NB4 (cell line): ENCODE data around the gene RNU6-1.
A peak's percentile ranks its signal among the peaks of the same experiment; 100 is the strongest.

Experiments used
- CTCF ChIP-seq: IDR thresholded peaks from one replicate; pipeline ENCODE4 v1.5.1; 2012; ENCODE audit warnings: low read depth, low read length
- MYC ChIP-seq: IDR thresholded peaks from 2 replicates; pipeline ENCODE4 v1.6.1; 2011; ENCODE audit warnings: low read depth, low read length
- POLR2A ChIP-seq: IDR thresholded peaks from 2 replicates; pipeline ENCODE4 v1.6.1; 2011; ENCODE audit warnings: mild to moderate bottlenecking; ENCODE audit not compliant: insufficient read length; ENCODE audit errors: extremely low read depth

GRCh38 chr15:67884514-67885174 is 44.8 kb upstream of the RNU6-1 start:
- no peak for TF ChIP-seq CTCF
- TF ChIP-seq MYC, result peak; percentile 26
- TF ChIP-seq POLR2A, result peak; percentile 39
